ENCODE data around the gene CAMK1G. TPM values are rescaled to one million over a fixed set of nuclear protein-coding genes. Genes with fewer than 3 reads are reported as not detected.

The CAMK1G gene
- total RNA-seq, result not detected
- polyA plus RNA-seq (2013, experiment 1 of 2), result not detected
- not detected for polyA plus RNA-seq (2013, experiment 2 of 2)
- total RNA-seq, result 0 to 0.24 (median 0) reads per million in 172 experiments

- CTCF ChIA-PET, result no interaction called here
- POLR2A ChIA-PET, result no interaction called here
These were observed at the start of gene CAMK1G for GRCh38 chr1:209583408-209583807. Gene CAMK1G (plus strand): TSS chr1:209583714. CDS start chr1:209594984, 11,270 bp downstream.

GRCh38 chr1:209534496-209535250 lies 48.8 kb upstream of the CAMK1G start:
- Mint-ChIP-seq H3K9me3 (no peaks in the 10 kb centered on the region), H3K4me3 (no peak overlapping the region), H3K36me3 (ENCODE audit: low read depth) (no peaks in the 10 kb centered on the region), H3K27ac (no peak overlapping the region), H3K27me3 (peaks cover 92% of the 10 kb centered on the region), H3K4me1 (ENCODE audit: low read depth) (no peaks in the 10 kb centered on the region)
- no peak for ATAC-seq (ENCODE audit: poor library complexity)
- intact Hi-C loops (cut with DNase I, micrococcal nuclease), result no loop called here
- no peaks in the 10 kb centered on the region for H3K4me1 ChIP-seq (ENCODE audit: insufficient read depth, low read length)
- no peak for DNase-seq
- no peaks in the 10 kb centered on the region for H3K9me3 ChIP-seq (ENCODE audit: control insufficient read depth in 1 of 2, insufficient read depth in 1 of 2, low read length in 2 of 2)
- no peaks in the 10 kb centered on the region for H3K36me3 ChIP-seq (ENCODE audit: insufficient read depth, low read length)
- ChIA-PET CTCF (no interaction called here), POLR2A (no interaction called here)
- no peak overlapping the region for H3K4me3 ChIP-seq (ENCODE audit: low read length)
- H3K27ac ChIP-seq (ENCODE audit: low read depth in 1 of 2, low read length in 2 of 2), result no peak overlapping the region
- H3K27me3 ChIP-seq (ENCODE audit: control insufficient read depth in 1 of 2, insufficient read depth in 2 of 2, low read length in 2 of 2), result peaks cover 3 to 4% of the 10 kb centered on the region in 2 experiments
- TF ChIP-seq CTCF (IDR thresholded peaks at IDR 0.05), result no peak

More at GRCh38 chr1:209583408-209583807, at the start of gene CAMK1G:
- H3K36me3 Mint-ChIP-seq (ENCODE audit: low read depth), result no peaks in the 10 kb centered on the region
- Histone ChIP-seq H3K9me3 (ENCODE audit: control insufficient read depth in 1 of 2, insufficient read depth in 1 of 2, low read length in 2 of 2) (peaks cover 0 to 4% of the 10 kb centered on the region in 2 experiments), H3K27ac (ENCODE audit: low read depth in 1 of 2, low read length in 2 of 2) (no peak within 1 kb of the TSS), H3K27me3 (ENCODE audit: control insufficient read depth in 1 of 2, insufficient read depth in 2 of 2, low read length in 2 of 2) (peaks cover 32 to 57% of the 10 kb centered on the region in 2 experiments), H3K4me1 (ENCODE audit: insufficient read depth, low read length) (peaks cover 10% of the 10 kb centered on the region), H3K36me3 (ENCODE audit: insufficient read depth, low read length) (no peaks in the 10 kb centered on the region), H3K4me3 (ENCODE audit: low read length) (no peak within 1 kb of the TSS)
- DNase-seq (no peak), ATAC-seq (ENCODE audit: poor library complexity) (no peak)
- no peaks in the 10 kb centered on the region for H3K9me3 Mint-ChIP-seq
- H3K4me1 Mint-ChIP-seq (ENCODE audit: low read depth), result no peaks in the 10 kb centered on the region
- H3K27ac Mint-ChIP-seq, result no peak within 1 kb of the TSS
- intact Hi-C loops (cut with DNase I, micrococcal nuclease), result no loop called here
- no peak within 1 kb of the TSS for H3K4me3 Mint-ChIP-seq
- no peak for TF ChIP-seq CTCF (IDR thresholded peaks at IDR 0.05)
- H3K27me3 Mint-ChIP-seq, result peaks cover 16% of the 10 kb centered on the region

- no peak overlapping the region for H3K4me3 Mint-ChIP-seq
- POLR2A ChIA-PET, result no interaction called here
- H3K27ac Mint-ChIP-seq, result no peak overlapping the region
- intact Hi-C loops (cut with DNase I, micrococcal nuclease), result no loop called here
- Histone ChIP-seq H3K4me3 (ENCODE audit: low read length) (no peak overlapping the region), H3K4me1 (ENCODE audit: insufficient read depth, low read length) (no peaks in the 10 kb centered on the region), H3K36me3 (ENCODE audit: insufficient read depth, low read length) (no peaks in the 10 kb centered on the region), H3K27me3 (ENCODE audit: control insufficient read depth in 1 of 2, insufficient read depth in 2 of 2, low read length in 2 of 2) (peaks cover 0 to 6% of the 10 kb centered on the region in 2 experiments), H3K9me3 (ENCODE audit: control insufficient read depth in 1 of 2, insufficient read depth in 1 of 2, low read length in 2 of 2) (no peaks in the 10 kb centered on the region), H3K27ac (ENCODE audit: low read depth in 1 of 2, low read length in 2 of 2) (no peak overlapping the region)
- TF ChIP-seq CTCF (IDR thresholded peaks at IDR 0.05), result no peak
- H3K27me3 Mint-ChIP-seq, result peaks cover 81% of the 10 kb centered on the region
- H3K9me3 Mint-ChIP-seq, result no peaks in the 10 kb centered on the region
- ATAC-seq (ENCODE audit: poor library complexity), result no peak
- H3K36me3 Mint-ChIP-seq (ENCODE audit: low read depth), result no peaks in the 10 kb centered on the region
- CTCF ChIA-PET, result no interaction called here
- no peak for DNase-seq
- no peaks in the 10 kb centered on the region for H3K4me1 Mint-ChIP-seq (ENCODE audit: low read depth)
These were observed 46.7 kb upstream of the CAMK1G start for GRCh38 chr1:209536843-209537242.

Measured in CD4-positive, alpha-beta T cell (primary cell).